ENCODE data around the gene BMPR1B.

Gene BMPR1B

DNA sequence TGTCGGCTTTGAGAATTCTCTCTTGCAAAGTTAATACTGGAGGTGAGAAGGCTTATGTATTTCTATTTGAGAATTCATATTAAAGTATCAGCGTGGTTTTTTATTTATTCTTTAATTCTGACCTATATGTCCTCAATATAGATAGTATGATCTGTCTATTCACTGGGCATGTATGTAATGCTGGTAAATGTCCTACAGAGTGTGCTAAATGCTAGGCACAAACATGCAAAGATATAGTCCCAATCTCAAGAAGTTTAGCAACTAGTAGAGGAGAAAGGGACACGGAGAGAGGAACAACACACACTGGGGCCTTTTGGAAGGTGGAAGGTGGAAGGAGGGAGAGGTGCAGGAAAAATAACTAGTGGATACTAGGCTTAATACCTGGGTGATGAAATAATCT lies 11.0 kb upstream of the BMPR1B start:
- H3K27ac ChIP-seq (ENCODE audit: low read length), result no peak overlapping the region
- H3K9ac ChIP-seq (ENCODE audit: low read depth, low read length), result no peak overlapping the region
- H3K4me3 ChIP-seq (ENCODE audit: low read depth in 1 of 2, low read length in 2 of 2), result no peak overlapping the region
- H3K36me3 ChIP-seq (ENCODE audit: insufficient read depth, low read length), result no peaks in the 10 kb centered on the region
- DNase-seq (no peak), ATAC-seq (ENCODE audit: insufficient read depth, low read depth) (no peak)
- H4K20me1 ChIP-seq (ENCODE audit: insufficient read depth, low read length), result no peaks in the 10 kb centered on the region
- no peaks in the 10 kb centered on the region for H3K79me2 ChIP-seq (ENCODE audit: insufficient read depth, low read length)
- TF ChIP-seq EZH2 (IDR thresholded peaks at IDR 0.05; ENCODE audit: borderline replicate concordance, low read depth, low read length, severe bottlenecking), result no peak
- TF ChIP-seq, protein P1, sequence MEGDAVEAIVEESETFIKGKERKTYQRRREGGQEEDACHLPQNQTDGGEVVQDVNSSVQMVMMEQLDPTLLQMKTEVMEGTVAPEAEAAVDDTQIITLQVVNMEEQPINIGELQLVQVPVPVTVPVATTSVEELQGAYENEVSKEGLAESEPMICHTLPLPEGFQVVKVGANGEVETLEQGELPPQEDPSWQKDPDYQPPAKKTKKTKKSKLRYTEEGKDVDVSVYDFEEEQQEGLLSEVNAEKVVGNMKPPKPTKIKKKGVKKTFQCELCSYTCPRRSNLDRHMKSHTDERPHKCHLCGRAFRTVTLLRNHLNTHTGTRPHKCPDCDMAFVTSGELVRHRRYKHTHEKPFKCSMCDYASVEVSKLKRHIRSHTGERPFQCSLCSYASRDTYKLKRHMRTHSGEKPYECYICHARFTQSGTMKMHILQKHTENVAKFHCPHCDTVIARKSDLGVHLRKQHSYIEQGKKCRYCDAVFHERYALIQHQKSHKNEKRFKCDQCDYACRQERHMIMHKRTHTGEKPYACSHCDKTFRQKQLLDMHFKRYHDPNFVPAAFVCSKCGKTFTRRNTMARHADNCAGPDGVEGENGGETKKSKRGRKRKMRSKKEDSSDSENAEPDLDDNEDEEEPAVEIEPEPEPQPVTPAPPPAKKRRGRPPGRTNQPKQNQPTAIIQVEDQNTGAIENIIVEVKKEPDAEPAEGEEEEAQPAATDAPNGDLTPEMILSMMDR (IDR thresholded peaks at IDR 0.05; ENCODE audit: borderline replicate concordance, extremely low read depth, low read length, poor library complexity, severe bottlenecking), result no peak
- no peaks in the 10 kb centered on the region for H3K9me3 ChIP-seq (ENCODE audit: insufficient read depth, low read length, severe bottlenecking)
- H2AFZ ChIP-seq (ENCODE audit: low read depth, low read length), result no peak overlapping the region
- no peak overlapping the region for H3K4me2 ChIP-seq (ENCODE audit: insufficient read depth, low read length)
- no peaks in the 10 kb centered on the region for H3K4me1 ChIP-seq (ENCODE audit: insufficient read depth, low read length)
- H3K27me3 ChIP-seq (ENCODE audit: insufficient read depth, low read length, poor library complexity), result no peaks in the 10 kb centered on the region

DNA sequence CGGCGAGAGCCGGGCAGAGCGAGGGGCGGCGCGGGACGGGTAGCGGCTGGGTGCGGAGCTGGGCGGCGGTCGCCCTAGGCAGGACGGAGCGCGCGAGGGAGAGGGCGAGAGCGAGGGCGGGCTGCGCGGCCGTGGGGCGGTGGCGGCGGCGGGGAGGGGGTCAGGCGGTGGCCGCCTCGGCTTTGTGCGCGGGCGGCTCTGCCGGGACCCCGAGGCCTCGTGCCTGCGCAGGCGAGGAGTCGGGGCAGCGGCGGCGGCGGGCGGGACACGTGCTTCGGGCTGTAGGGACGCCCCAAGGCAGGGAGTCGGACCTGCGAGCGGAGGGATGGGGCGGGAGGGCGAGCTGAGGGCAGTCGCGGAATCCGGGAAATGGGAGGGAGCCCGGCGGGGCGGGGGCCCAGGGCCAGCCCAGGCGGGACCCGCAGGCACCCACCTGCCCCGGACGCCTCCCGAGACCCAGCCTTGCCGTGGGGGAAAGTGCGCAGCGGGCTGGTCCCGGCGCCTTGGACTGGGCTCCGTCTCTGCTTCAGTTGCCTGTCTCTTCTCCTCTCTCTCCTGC lies 465 bp downstream of the BMPR1B start:
- peaks cover 44% of the 10 kb centered on the region for H3K4me1 ChIP-seq (ENCODE audit: insufficient read depth, low read length)
- DNase-seq (peak; percentile 62), ATAC-seq (ENCODE audit: insufficient read depth, low read depth) (peak; percentile 73)
- peak overlapping the region; percentile 22 to 69; a peak in 3 of 4 replicates for H3K4me3 ChIP-seq (ENCODE audit: low read depth in 1 of 2, low read length in 2 of 2)
- H3K79me2 ChIP-seq (ENCODE audit: insufficient read depth, low read length), result no peaks in the 10 kb centered on the region
- H3K4me2 ChIP-seq (ENCODE audit: insufficient read depth, low read length), result peak overlapping the region; percentile 85
- peak overlapping the region; percentile 65 for H2AFZ ChIP-seq (ENCODE audit: low read depth, low read length)
- peak overlapping the region; percentile 67 for H3K9ac ChIP-seq (ENCODE audit: low read depth, low read length)
- TF ChIP-seq, protein P1 (IDR thresholded peaks at IDR 0.05; ENCODE audit: borderline replicate concordance, extremely low read depth, low read length, poor library complexity, severe bottlenecking), result no peak
- peak; percentile 38 for TF ChIP-seq EZH2 (IDR thresholded peaks at IDR 0.05; ENCODE audit: borderline replicate concordance, low read depth, low read length, severe bottlenecking)
- peaks cover 32% of the 10 kb centered on the region for H3K27me3 ChIP-seq (ENCODE audit: insufficient read depth, low read length, poor library complexity)
- no peaks in the 10 kb centered on the region for H3K9me3 ChIP-seq (ENCODE audit: insufficient read depth, low read length, severe bottlenecking)
- no peaks in the 10 kb centered on the region for H3K36me3 ChIP-seq (ENCODE audit: insufficient read depth, low read length)
- peak overlapping the region; percentile 0; the same call in 1 of the 2 replicates for H3K27ac ChIP-seq (ENCODE audit: low read length)
- no peaks in the 10 kb centered on the region for H4K20me1 ChIP-seq (ENCODE audit: insufficient read depth, low read length)

DNA sequence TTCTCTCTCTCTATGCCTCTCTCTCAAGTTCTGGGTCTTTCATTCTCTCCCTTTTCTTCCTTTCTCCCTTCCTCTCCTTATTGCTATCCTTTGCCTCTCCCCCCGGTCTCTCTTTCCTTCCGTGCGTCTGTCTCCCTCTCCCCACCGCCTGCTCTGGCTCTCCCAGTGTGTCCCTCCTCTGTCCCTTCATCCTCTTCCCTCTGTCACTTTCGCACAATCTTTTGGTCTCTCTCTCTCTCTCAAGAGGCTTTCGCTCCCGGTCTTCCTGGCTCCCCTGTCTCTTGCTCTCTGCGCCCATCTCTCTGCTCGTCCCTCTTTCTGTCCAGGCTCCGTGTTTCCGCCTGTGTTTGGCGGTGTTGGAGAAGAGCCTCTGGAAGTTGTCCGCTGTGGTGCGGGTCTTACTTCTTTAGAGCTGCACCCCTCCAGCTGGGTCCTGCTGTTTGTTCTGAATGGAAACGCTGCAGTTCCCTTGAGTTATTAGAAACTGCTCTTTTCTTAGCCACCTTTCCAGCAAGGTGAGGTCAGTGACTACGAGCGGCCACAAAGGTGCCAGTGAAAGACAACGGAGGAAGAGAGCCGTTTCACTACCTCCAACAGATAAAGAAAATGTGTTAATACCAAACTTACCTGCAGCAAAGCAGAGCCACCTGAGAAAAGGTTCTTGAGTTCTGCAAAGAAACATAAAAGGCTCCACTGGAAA lies 1.1 kb downstream of the BMPR1B start:
- Histone ChIP-seq H3K4me2 (ENCODE audit: insufficient read depth, low read length) (peak overlapping the region; percentile 85), H3K27me3 (ENCODE audit: insufficient read depth, low read length, poor library complexity) (peaks cover 32% of the 10 kb centered on the region), H2AFZ (ENCODE audit: low read depth, low read length) (peak overlapping the region; percentile 65), H4K20me1 (ENCODE audit: insufficient read depth, low read length) (no peaks in the 10 kb centered on the region), H3K9ac (ENCODE audit: low read depth, low read length) (peak overlapping the region; percentile 67), H3K36me3 (ENCODE audit: insufficient read depth, low read length) (no peaks in the 10 kb centered on the region), H3K27ac (ENCODE audit: low read length) (0 out of 2 replicates have a peak overlapping the region, but pooled peaks have one; percentile 0), H3K79me2 (ENCODE audit: insufficient read depth, low read length) (no peaks in the 10 kb centered on the region), H3K4me1 (ENCODE audit: insufficient read depth, low read length) (peaks cover 44% of the 10 kb centered on the region), H3K4me3 (ENCODE audit: low read depth in 1 of 2, low read length in 2 of 2) (peak overlapping the region; percentile 22 to 69; a peak in 3 of 4 replicates), H3K9me3 (ENCODE audit: insufficient read depth, low read length, severe bottlenecking) (no peaks in the 10 kb centered on the region)
- ATAC-seq (ENCODE audit: insufficient read depth, low read depth) (no peak; the same call in 2 of the 3 replicates), DNase-seq (no peak)
- TF ChIP-seq, protein P1 (IDR thresholded peaks at IDR 0.05; ENCODE audit: borderline replicate concordance, extremely low read depth, low read length, poor library complexity, severe bottlenecking), result no peak
- no peak for TF ChIP-seq EZH2 (IDR thresholded peaks at IDR 0.05; ENCODE audit: borderline replicate concordance, low read depth, low read length, severe bottlenecking)

Data from DND-41 (cell line).